Stomach (tissue), 4 donors: ENCODE measurements around the gene AGT.

Experiments
- EP300 ChIP-seq: sonication (generic); formaldehyde crosslinking; IDR thresholded peaks from one replicate; pipeline ENCODE4 v1.6.1; 2017; ENCODE audit warnings: antibody characterized with exemption
- POLR2A ChIP-seq, 4 donors: fragments of 450-650 bp; IDR thresholded peaks; one replicate each; pipeline ENCODE4 v1.6.1; 2016; ENCODE audit warnings: antibody characterized with exemption in 4 of 4, control low read depth in 2 of 4, mild to moderate bottlenecking in 1 of 4, moderate library complexity in 1 of 4
- POLR2AphosphoS5 ChIP-seq, 3 donors: sonication (generic); formaldehyde crosslinking; IDR thresholded peaks; one replicate each; pipeline ENCODE4 v1.6.1; 2016; ENCODE audit warnings: antibody characterized with exemption in 3 of 3
- TF ChIP-seq, protein P1 (sequence below), 7 experiments: fragments of 450-650 bp in 4 of 7; fragments of 200-600 bp in 3 of 7; sonication (generic) in 3 of 7; IDR thresholded peaks; one replicate each; pipeline ENCODE4 v1.5.1; 2016 to 2019; ENCODE audit warnings: antibody characterized with exemption in 7 of 7, control low read depth in 2 of 7, mild to moderate bottlenecking in 1 of 7

DNA sequence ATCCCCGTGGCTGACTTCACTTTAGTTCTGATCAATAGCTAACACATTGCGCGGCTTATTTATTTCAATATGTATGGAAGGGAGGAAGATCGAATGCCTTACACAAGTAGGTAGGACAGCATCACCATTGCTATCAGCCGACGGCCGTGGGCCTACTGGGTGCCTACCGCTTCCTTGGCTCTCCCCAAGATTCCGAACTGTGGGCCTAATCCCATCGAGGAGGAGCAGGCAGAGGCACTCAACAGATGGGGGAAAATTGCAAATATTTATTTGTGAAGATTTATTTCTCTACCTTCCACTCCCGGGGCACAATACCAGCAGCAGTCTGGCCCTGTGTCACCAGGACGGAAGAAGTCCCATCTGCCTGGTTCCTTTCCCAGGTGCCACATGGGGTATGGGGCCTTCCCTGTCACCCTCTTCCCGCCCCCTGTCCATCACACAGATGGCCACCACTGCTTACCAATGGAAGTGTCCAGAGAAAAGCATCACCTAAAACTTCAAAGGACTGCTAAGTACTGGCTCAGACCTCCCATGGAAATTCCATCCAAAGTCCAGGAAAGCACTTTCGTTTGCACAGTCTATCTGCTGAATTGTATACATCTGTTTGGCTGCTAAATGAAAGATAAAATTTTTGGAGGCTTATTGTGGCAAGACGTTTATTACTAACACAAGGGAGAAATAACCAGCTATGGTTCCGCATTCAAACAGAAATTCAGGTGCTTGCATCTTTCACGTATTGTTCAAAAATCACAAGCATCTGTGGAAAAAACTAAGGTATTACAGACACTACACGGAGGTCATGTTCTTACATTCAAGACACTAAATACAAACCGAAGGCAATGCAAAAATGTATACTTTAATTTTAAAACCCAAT, 11.8 kb downstream of the AGT start:
- TF ChIP-seq, protein P1, sequence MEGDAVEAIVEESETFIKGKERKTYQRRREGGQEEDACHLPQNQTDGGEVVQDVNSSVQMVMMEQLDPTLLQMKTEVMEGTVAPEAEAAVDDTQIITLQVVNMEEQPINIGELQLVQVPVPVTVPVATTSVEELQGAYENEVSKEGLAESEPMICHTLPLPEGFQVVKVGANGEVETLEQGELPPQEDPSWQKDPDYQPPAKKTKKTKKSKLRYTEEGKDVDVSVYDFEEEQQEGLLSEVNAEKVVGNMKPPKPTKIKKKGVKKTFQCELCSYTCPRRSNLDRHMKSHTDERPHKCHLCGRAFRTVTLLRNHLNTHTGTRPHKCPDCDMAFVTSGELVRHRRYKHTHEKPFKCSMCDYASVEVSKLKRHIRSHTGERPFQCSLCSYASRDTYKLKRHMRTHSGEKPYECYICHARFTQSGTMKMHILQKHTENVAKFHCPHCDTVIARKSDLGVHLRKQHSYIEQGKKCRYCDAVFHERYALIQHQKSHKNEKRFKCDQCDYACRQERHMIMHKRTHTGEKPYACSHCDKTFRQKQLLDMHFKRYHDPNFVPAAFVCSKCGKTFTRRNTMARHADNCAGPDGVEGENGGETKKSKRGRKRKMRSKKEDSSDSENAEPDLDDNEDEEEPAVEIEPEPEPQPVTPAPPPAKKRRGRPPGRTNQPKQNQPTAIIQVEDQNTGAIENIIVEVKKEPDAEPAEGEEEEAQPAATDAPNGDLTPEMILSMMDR (IDR thresholded peaks at IDR 0.05): no peak
- TF ChIP-seq POLR2A (IDR thresholded peaks at IDR 0.05) (no peak), POLR2AphosphoS5 (IDR thresholded peaks at IDR 0.05) (no peak), EP300 (no peak)
